Astrocyte of the spinal cord (primary cell): ENCODE data around the gene SLC4A9.
"Not testable (repeated sequence)": the region's sequence is repeated elsewhere in the genome, so short reads cannot be mapped to it uniquely, and the experiment has no call there.

ENCODE experiments used
- DNase-seq: peaks from one replicate; pipeline ENCODE4 v3.0.0; 2011; ENCODE audit warnings: low read depth, low spot score
- H3K4me3 ChIP-seq: 2 replicates; pipeline ENCODE4 v1.5.1; 2011; ENCODE audit warnings: low read depth, mild to moderate bottlenecking, low read length, moderate library complexity
- CTCF ChIP-seq: IDR thresholded peaks from 2 replicates; pipeline ENCODE4 v1.5.1; 2012; ENCODE audit warnings: low read depth, mild to moderate bottlenecking, low read length, inconsistent platforms
- in situ Hi-C: cut with HindIII; loops from 2 replicates; pipeline ENCODE4 v1.10.0; 2017; ENCODE audit warnings: low sequenced_read_pairs

SLC4A9 gene

GRCh38 chr5:140342287-140342686, 17.7 kb upstream of the SLC4A9 start:
- H3K4me3 ChIP-seq = no peak overlapping the region
- no peak for TF ChIP-seq CTCF
- in situ Hi-C loops = no loop called here
- no peak for DNase-seq

- DNase-seq = no peak
- in situ Hi-C loops = no loop called here
- TF ChIP-seq CTCF = no peak
- no peak overlapping the region for H3K4me3 ChIP-seq
Observed at GRCh38 chr5:140342896-140343295, 17.1 kb upstream of the SLC4A9 start.

GRCh38 chr5:140343849-140344248, 16.1 kb upstream of the SLC4A9 start:
- in situ Hi-C loops, DNase-seq, H3K4me3 ChIP-seq: not testable (repeated sequence)

- in situ Hi-C loops = no loop called here
- peak overlapping the region; percentile 66 for H3K4me3 ChIP-seq
- peak; percentile 42 for DNase-seq
- no peak for TF ChIP-seq CTCF
Observed at GRCh38 chr5:140344683-140345423, 15.1 kb upstream of the SLC4A9 start.

GRCh38 chr5:140345919-140346347, 14.1 kb upstream of the SLC4A9 start:
- in situ Hi-C loops = no loop called here
- DNase-seq = peak; percentile 67
- H3K4me3 ChIP-seq = peak overlapping the region; percentile 66

GRCh38 chr5:140346348-140347221, 13.4 kb upstream of the SLC4A9 start, which contains the start of gene HBEGF:
Gene HBEGF, minus strand, starts transcription at chr5:140346603. Its CDS starts 275 bp downstream, at chr5:140346328.
- DNase-seq = peak; percentile 74
- in situ Hi-C loops = no loop called here
- peak within 1 kb of the TSS; percentile 66 for H3K4me3 ChIP-seq
- peak; percentile 47 for TF ChIP-seq CTCF

More at GRCh38 chr5:140345919-140346347, 14.1 kb upstream of the SLC4A9 start:
- peak; percentile 62 for TF ChIP-seq CTCF
